Left hindlimb (tissue), 1 donor: Measurements from ENCODE around the gene DCX.

ENCODE experiments used
- DNase-seq: peaks from one replicate; pipeline ENCODE4 v3.0.0-alpha.2; 2018

Gene DCX

DNA sequence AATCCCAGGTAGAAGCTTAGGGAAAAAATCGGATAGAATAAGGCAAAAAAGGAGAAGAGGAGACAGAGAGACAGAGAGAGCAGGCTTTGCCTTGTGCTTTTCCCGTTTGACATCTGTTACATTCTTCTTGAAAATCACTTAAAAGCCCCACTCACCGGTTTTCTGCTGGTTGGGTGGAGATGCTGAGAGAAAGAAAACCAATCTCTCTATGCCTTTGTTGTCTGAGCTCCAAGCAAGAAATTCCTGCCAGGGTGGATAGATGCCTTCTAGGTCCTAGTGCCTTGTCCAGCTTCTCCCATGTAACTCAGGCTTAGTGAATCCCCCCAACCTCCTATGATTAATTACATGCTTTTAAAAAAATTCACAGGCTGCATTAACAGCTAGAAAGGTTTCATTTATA, at the start of gene DCX:
DCX (minus strand) TSS at position 210 of the 400 bp plus-strand sequence. CDS start 1,794 bp downstream, outside the sequence.
- no peak for DNase-seq

DNA sequence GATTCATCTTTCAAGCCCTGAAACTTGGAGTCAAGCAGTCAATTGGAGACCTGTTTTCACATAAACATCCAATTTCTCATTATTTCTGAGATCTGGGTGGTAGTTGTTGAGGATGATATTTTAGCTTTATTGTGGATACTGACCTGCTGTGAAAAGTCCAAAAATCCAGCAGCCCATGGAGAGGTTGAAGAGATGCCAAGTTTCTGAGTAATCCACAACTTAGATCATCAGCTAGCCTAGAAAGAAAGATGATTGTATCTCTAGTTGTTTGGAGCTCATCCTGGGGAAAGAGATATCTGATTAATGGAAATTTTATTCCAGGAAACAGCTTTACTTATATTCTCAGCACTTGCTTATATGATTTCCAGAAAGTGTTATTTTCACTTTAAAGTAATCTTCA, 48.6 kb upstream of the DCX start:
- DNase-seq, result no peak

DNA sequence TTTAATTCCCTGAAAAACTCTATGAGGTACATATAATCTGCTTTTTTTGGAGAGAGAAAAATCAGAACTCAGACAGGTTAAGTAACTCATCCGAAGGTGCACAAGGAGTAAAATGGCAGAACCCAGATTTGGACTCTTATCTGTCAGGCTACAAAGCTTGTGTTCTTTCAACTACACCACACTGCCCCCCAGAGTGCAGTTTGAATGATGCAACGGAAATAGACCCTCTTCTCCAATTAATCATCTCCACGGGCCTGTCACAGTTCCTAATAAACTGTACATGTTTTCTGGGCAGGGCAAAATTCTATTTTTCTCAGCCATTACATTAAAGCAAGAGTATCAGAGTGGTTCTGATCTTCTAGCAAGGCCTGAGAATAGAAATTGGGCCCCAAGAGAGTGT, 35.3 kb upstream of the DCX start:
- DNase-seq, result no peak

DNA sequence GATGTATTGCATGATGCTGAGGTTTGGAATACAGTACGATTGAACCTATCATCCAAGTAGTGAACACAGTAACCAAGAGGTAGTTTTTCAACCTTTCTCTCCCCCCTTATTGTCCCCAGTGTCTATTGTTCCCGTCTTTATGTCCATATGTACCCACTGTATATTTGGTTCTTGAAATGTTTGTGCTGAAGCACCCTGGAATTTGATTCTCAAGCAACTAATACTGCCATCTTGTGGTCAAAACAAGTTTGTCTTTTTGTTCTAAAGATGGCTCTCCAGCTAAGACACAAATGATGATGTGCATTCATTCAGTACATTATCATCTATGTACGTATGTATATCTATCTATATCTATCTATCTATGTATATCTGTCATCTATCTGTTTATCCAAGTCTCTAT, 33.5 kb upstream of the DCX start:
- no peak for DNase-seq

DNA sequence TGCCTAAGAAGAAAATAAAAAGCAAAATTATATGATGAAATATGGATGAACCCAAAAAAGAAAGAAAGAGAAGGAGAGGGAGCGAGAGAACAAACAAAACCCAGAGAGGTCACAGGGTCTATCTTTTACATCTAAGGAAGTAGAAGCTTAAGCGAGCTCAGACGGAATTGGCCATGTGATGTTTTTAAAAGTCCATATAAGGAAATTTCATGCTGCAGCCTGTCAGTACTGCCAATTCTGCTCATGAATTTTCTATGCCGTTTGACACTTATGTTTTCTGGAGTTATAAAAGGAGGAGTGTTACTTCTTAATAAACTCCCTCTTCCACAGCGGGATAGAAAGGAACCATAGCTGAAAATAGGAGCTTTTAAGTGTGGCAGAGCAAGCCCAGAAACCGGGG, 32.9 kb upstream of the DCX start:
- no peak for DNase-seq

DNA sequence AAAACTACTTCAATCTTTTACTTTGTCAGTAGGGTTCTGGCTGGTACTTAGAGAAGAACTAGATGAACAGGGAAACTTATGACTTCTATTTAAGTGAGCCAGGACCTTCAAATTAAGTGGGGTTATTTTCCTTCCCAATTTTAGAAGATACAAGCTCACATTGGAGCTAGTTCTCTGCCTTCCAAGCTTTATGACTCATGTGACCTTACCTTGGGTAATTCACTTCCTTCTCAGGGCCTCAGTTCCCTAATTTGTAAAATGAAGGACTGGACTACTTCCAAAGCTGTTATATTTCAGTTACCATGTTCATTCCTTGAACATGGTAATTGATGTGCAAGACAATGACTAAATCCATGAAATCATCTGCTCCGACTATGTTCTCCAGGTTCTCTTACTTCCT, 32.0 kb upstream of the DCX start:
- DNase-seq, result no peak

DNA sequence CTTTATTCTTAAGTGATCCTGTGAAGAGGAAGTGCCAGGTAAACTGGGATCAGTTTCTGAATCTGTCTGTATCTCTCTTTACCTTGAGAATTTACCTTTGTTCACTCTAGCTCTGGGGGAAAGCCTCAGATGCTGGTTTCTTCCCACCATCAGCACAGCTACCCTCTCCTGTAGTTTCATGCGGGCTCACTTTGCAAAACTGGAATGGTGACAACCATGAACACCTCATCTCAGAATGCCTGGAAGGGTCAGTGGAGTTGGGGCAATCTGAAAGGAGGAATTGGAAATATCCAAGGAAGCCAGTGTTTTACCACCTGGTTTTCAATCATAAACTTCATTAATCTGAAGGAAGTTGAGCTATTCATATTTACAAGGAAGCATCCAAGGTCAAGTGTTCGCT, 30.8 kb upstream of the DCX start:
- no peak for DNase-seq

DNA sequence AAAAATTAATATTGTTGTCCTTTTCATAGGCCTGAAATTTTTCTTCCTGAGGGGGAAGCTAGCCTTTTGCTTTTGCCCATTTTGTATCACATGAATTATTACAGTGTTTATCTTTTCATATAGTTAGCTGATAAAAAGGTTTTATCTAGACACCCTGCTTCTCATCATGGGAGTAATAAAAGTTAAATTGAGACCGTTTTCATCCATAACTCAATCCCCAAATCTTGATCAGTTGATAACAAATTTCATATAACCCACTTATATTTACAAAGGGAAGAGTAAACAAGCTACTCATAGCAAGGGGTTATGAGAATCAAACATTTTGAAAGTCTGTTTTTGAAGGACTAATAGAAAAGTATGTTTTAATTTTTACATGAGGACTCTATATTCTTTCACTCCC, 23.5 kb upstream of the DCX start:
- no peak for DNase-seq

DNA sequence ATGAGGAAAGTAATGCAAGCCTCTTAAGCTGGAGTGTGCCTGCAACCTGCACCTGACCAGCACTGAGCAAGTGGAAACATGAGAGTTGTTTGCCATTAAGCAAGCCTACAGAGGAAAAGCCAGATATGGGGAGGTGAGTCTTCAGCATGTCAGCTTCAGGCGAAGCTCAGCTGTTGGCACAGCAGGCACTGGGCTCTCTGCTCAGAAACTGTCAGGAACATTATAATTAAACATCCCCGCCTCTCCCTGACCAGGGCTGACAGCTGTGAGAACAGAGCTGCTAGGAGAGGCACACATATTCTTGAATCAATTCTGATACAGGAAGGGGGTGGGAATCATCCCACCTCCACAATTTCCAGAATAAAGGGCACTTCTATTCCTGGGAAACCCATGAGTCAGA, 19.0 kb upstream of the DCX start:
- no peak for DNase-seq

DNA sequence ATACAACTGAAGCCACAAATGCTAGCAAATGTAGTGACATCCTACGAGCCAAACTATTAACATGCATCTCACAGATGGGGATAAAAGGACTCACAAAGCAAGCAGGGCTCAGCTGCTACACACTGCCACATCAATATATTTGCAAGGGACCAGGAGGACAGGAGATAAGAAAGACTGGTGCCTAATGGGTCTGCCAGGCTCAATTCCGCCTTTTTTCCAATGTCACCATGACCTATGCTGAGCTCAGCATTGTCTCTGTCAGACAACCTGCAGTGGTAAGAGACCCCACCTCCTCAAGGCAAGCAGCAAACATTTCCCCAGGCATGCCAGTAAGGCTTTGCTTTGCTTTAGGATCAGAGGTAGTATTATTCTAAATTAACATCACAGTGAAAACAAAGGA, 435 bp downstream of the DCX start:
- no peak for DNase-seq

DNA sequence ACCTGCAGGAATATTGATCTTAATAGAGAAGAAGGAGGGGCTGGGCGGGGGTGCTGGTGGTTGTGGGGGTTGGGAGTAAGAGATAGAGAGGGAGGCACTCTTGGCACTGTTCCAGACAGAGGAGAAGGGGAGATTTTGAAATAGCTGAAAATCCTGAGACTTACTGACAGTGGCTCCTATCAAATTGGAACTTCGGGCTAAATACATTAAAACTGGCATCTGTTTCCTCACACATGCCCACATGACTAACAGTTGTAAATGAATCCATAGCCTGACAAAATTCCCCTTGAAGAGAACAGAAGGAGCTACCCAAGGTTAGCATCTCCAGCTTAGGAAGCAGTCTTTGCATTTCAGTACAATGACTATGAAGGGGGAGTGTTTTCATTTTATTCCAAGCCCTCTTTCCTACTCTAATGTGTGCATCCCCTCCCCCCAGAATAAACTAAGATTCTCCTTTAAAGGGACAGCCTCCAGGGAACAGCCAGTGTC, 1.4 kb downstream of the DCX start:
- no peak for DNase-seq

DNA sequence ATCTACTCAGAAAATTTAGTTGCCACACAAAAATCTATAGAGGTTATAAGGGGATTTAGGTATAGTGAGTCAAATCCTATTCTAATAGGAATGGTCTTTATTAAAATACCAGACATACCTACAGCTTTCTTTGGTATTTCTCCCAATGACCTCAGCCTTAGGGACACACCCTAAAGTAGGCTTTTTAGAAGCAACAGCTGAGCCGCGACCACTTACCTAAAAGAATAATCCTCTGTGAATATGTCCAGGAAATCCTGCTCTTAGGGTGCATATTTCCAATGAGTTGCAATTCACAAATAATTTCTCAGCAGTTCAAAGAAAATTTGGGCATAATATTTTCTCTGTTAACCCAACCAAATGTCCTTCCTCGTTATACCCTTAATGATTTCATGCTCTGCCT, 2.7 kb downstream of the DCX start:
- DNase-seq, result no peak

DNA sequence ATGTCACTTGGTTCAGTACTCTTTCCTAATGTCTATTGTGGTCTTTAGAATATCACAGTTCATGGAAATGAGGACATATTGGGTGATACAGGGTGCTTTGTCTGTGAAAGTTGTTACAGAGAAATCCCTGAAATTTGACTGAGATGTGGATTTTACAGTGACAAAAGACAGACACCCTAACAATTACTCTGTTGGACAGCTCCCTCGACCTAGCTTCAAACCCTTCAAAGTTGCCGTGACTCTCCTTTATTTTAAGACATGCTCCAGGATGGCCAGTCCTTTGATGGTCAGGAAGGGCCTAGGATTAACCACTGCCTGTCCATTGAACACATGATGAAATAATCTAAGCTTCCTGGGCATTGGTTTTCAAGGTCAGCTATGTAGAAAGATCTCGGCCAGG, 4.0 kb downstream of the DCX start:
- no peak for DNase-seq

DNA sequence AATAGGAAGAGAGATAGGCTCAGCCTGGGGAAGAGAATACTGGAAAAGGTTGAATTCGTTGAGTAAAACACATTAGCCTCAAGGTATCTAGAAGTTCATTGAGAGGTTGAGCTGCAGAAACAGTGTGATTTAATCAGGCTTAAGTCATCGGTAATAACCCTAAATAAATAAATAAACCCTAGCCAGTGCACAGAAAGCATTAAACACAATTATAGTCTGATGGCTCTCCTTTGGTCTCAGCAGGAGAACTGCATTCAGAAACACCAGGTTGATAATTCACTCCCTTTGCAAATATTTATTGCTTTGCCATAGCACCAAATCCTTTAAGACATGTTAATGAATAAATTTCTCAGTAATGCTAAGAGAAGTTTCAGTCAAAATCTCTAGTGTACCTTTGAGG, 9.6 kb downstream of the DCX start:
- no peak for DNase-seq

DNA sequence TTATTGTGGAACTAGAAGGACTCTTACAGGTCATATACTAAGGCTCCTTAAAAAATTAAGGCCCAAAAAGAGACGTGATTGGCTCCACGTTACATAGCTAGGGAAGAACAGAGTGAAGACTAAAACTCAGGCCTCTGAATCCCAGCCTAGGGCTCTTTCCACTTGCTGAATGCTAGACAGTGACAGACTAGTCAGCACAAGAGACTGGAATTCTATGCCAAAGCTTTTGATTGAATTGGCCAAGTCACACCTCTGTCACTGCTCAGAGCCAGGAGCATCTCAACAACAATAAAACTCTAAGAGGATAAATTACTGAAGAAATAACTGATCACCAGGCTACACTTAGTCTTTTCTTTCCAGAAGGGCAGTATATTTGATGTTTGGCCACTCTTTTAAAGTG, 16.8 kb downstream of the DCX start:
- DNase-seq, result no peak

DNA sequence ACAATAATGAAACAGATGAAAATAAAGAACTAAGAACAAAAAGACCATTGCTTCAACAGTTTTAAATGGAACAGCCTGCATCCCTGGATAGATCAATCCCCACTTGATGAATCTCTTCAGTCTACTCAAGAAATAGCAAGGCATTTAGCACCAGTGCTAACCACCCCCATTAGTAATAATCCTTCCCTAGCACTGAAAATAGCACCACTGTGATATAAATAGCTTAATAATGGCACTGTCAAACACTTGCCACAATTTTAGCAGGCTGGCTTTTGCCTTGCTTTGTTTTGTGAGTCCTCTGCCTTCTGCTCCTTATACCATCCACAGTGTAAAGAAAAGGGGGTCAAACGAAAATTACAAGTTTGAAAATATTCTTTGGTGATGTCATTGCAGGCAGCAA, 17.4 kb downstream of the DCX start:
- DNase-seq, result no peak

DNA sequence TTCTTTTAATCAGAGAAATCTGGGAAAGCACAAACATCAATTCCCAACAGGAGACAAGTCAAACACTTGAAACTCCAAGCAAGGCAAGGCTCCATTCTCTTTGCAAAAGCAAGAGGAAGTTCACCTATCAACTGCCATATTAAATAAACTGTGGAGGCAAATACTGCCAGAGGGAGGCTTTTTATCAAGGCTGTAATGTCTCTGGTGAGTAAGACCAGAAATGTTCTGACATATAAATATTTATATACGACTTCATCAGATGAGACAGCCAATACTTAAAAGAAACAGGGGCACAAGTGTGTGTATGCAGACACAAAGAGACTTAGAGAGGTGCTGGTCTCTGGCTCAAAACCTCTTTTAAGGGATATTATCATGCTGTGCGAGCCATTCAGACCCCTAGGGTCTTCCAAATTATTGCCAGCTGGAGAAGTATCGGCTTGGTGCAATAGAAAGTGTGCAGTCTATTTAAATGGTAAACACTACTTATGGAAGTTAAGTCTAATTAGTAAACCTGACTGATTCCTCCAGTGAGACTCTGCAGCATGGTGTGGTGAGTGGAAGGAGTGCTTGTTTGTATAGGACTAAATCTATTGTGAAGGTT, 24.4 kb downstream of the DCX start:
- DNase-seq, result no peak

DNA sequence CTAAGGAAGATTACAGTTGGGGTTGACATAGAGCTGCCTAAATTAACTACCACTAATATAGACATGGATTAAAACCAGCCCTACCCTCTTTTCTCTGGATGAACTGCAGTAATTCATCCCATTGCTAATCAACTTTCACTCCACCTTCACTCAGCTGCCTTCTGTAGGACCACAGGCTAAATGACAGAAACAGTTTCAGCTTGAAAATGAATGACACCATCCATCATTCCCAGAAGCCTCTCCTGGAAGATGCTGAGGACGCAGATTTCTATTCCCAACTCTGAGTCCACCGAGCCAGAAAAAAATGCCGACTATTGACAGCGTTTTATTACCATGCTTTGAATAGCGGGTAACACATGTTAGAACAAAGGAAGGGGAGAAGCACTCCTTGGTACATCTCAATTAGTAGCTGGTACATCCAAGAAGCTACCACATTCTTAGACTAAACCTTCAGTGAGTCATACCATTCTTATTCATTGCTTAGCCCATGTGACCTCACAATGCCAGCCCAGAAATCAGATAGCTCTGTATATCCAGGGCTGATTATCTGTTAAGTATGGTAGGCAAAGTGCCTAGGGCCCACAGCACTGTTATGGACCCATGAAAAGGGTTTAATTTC, 25.3 kb downstream of the DCX start:
- no peak for DNase-seq

DNA sequence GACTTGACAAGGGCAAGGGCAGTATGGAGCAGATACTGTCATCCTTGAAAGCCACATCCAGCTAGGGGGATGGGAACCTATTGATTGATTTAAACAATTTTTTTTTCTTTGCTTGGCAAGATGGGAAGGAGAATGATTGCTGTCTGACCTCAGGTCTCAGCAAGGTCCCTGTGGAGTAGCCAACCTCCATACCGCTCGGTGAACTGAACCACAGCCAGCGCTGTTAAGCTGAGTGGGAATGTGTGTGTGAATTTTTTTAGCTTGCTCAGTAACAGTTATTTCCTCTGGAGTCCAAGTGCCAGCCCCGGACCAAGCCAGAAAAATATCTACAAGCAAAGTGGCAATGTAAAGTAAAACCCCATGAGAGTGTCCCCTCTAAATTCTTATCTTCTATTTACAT, 25.9 kb downstream of the DCX start:
- DNase-seq, result no peak

DNA sequence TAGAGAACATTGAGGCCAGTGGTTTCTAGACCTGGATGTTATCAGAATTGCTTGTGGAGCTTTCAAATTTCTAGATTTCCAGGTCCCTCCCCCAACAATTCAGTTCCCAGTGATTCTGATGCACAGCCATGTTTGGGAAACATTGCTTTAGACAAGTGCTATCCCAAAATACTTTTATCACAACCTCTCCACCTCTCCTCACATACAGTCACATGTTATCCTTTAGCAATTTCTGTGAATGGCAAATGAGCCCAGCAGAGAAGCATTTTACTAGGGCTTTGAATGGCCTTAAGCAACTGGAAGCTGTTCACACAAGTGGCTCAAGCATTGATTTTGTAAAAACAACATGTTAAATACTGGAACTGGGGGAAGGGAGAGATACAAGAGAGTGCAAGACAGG, 29.7 kb downstream of the DCX start:
- no peak for DNase-seq

DNA sequence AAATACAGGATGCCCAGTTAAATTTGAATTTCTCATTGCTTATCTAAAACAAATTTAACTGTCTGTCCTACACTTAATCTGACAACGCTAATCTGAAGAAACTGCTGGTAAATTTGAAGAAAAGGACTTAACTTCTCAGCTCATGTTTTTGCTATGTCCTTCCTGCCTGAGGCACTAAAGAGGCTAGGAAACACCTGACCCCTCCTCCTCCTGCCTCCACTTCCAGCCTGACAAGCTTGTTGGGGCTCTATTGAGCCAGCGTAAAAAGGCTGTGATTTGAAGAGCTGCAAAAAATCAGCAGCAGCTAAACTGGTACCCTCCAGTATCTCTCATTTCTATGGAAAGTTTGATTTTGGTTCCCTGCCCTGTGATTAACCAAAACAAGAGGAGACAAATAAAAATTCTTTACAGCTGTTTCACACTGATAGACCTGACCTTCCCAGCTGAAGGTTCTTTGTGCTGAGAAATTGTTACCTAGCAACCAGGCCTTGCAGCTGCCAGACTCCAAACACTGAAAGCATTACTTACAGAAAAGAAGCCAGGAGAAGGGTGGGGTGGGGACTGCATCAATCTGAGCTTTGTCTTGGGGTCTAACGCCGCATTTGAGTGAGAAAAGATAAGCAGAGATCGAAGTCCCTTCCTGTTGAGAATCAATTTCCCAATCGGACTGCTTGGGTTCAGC, 35.0 kb downstream of the DCX start:
- DNase-seq, result peak; percentile 26

DNA sequence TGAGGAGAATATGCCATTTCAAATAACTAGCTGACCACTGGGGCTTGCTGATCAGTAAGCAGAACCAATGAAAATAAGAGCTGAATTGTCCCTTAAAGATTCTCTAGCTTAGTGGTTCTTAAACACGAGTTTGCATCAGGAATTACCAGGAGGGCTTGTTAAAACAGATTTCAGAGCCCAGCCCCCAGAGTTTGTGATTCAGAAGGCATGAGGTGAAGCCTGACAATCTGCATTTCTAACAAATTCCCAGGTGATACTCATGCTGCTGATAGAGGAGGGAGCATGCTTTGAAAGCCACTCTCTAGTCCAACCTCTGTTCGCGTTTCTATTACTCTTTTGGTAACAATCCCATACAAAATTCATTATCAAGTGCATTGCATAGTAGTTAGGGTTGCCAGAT, 35.5 kb downstream of the DCX start:
- no peak for DNase-seq

DNA sequence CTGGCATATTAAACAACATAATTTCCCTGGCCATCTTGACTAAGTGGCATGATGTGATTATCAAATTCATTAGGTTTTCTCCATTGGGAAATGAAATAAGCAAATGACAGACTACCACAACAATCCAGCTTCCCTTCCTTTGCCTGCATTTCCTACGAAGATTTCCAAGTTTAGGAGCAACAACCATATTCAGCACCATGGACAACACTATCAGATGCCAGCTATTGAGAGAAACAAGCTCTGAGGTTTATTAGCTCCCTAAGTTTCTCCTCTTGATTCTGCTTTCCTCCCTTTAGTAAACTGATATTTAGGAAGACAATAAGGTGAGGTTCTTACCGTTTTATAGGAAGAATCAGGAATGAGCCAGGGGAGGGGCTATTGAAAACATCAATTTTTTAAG, 36.2 kb downstream of the DCX start:
- no peak for DNase-seq

DNA sequence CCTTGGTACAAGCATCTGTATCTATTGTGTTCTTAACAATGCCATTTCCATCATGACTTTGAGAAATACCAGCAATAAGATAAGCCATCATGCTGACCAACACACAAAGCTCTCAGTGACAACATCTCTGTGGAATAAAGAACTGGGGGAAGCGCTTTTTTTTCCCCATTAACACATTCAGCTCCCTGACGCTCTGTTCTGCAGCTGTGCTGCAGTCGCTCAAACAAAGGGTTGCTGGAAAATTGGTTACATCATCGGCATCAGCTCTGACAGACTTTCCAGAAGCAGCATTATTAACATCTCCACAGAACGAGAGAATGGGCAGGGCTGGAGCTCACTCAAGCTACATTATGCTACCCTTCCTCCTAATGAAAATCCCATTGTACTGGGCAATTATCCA, 39.9 kb downstream of the DCX start:
- DNase-seq, result no peak
